HCT116 (cell line): ENCODE measurements around the gene EPHB2. TPM values are rescaled to one million over a fixed set of nuclear protein-coding genes. Genes with fewer than 3 reads are reported as not detected.

Source experiments
- ATAC-seq: fragments of 200-7000 bp; cut with Tn5 transposase; 2 replicates; pipeline ENCODE4 v1.9.1; 2020; ENCODE audit warnings: mild to moderate bottlenecking, moderate library complexity
- BruUV-seq: library from RNA; stranded (reverse); fragments of 400-500 nt; replicated peaks from 2 replicates; lab custom pipeline; 2021; lab: Mats Ljungman, UMichigan
- CTCF ChIA-PET: fragments of 300-600 bp; sonication (Branson Sonifier 250); formaldehyde crosslinking; loops from one replicate; lab custom pipeline; 2021; ENCODE audit warnings: antibody characterized with exemption; lab: Charles Lee
- POLR2A ChIA-PET: fragments of 300-600, 350-600 bp; sonication (Branson Sonifier 250); formaldehyde crosslinking; loops from one replicate; lab custom pipeline; 2021; ENCODE audit warnings: antibody characterized with exemption; lab: Charles Lee
- RAD21 ChIA-PET, 2 experiments: fragments of 300-600 bp; sonication (Branson Sonifier 250); formaldehyde crosslinking; loops; one replicate each; lab custom pipeline; 2023; ENCODE audit warnings: low total read pairs in 2 of 2; ENCODE audit not compliant: uncharacterized antibody in 2 of 2, unreplicated experiment in 2 of 2, low non-redundant PET in 1 of 2; lab: Charles Lee
- DNase-seq: peaks from one replicate; pipeline ENCODE4 v3.0.0-alpha.2; 2010; ENCODE audit warnings: low read depth, low spot score
- H2AFZ ChIP-seq: fragments of 200-600 bp; shearing (Covaris generic), sonication (generic); 2 replicates; pipeline ENCODE4 v1.6.1; 2017; ENCODE audit warnings: low read depth, mixed run types, mixed read lengths, antibody characterized with exemption, low read length; ENCODE audit not compliant: poor library complexity, severe bottlenecking
- H3K27ac ChIP-seq: 2 replicates; pipeline ENCODE4 v1.5.1; 2012; ENCODE audit warnings: low read depth, low read length
- H3K27me3 ChIP-seq: fragments of 200-600 bp; sonication (generic); 2 replicates; pipeline ENCODE4 v1.6.1; 2016; ENCODE audit warnings: mixed run types, low read length, mixed read lengths; ENCODE audit not compliant: insufficient read depth
- H3K36me3 ChIP-seq, 2 experiments: fragments of 200-500 bp in 1 of 2; fragments of 200-600 bp in 1 of 2; sonication (Bioruptor generic) in 1 of 2; sonication (generic) in 1 of 2; 2 replicates each; pipeline versions ENCODE4 v1.5.1 to v1.6.1; 2014 to 2016; ENCODE audit warnings: low read length in 2 of 2, inconsistent platforms in 1 of 2, mixed read lengths in 1 of 2, mixed run types in 1 of 2; ENCODE audit not compliant: insufficient read depth in 2 of 2, control insufficient read depth in 1 of 2
- H3K4me1 ChIP-seq, 2 experiments: fragments of 200-600 bp in 1 of 2; sonication (generic) in 1 of 2; 2 replicates each; pipeline versions ENCODE4 v1.5.1 to v1.6.1; 2012 to 2017; ENCODE audit warnings: low read length in 2 of 2, inconsistent platforms in 1 of 2, mild to moderate bottlenecking in 1 of 2, mixed read lengths in 1 of 2, mixed run types in 1 of 2, moderate library complexity in 1 of 2; ENCODE audit not compliant: insufficient read depth in 2 of 2, control insufficient read depth in 1 of 2
- H3K4me2 ChIP-seq: fragments of 200-600 bp; sonication (generic); 2 replicates; pipeline ENCODE4 v1.6.1; 2017; ENCODE audit warnings: mixed run types, low read length, mixed read lengths
- H3K4me3 ChIP-seq, 2 experiments: fragments of 200-600 bp in 1 of 2; sonication (generic) in 1 of 2; replicated peaks in 1 of 2; 2 replicates each; pipeline ENCODE4 v1.5.1; 2011 to 2016; ENCODE audit warnings: low read length in 2 of 2, control low read depth in 1 of 2, low read depth in 1 of 2, mild to moderate bottlenecking in 1 of 2, mixed read lengths in 1 of 2, mixed run types in 1 of 2
- H3K79me2 ChIP-seq: fragments of 200-600 bp; sonication (generic); 2 replicates; pipeline ENCODE4 v1.6.1; 2017; ENCODE audit warnings: mild to moderate bottlenecking, mixed run types, low read length, moderate library complexity, mixed read lengths; ENCODE audit not compliant: insufficient read depth
- H3K9ac ChIP-seq: fragments of 200-600 bp; sonication (generic); 2 replicates; pipeline ENCODE4 v1.6.1; 2016; ENCODE audit warnings: low read length, mixed read lengths
- H3K9me2 ChIP-seq: fragments of 200-600 bp; sonication (generic), shearing (Covaris generic); 2 replicates; pipeline ENCODE4 v1.6.1; 2017; ENCODE audit warnings: mixed run types, mild to moderate bottlenecking, moderate library complexity; ENCODE audit not compliant: insufficient read depth
- H3K9me3 ChIP-seq, 2 experiments: fragments of 200-500 bp in 1 of 2; fragments of 200-600 bp in 1 of 2; sonication (Bioruptor generic) in 1 of 2; sonication (generic) in 1 of 2; 2 replicates each; pipeline ENCODE4 v1.6.1; 2014 to 2017; ENCODE audit warnings: low read length in 2 of 2, mixed read lengths in 2 of 2, inconsistent platforms in 1 of 2, low read depth in 1 of 2, mild to moderate bottlenecking in 1 of 2, mixed run types in 1 of 2, moderate library complexity in 1 of 2; ENCODE audit not compliant: control insufficient read depth in 1 of 2, insufficient read depth in 1 of 2
- H4K20me1 ChIP-seq: fragments of 200-600 bp; sonication (generic), shearing (Covaris generic); 2 replicates; pipeline ENCODE4 v1.6.1; 2017; ENCODE audit warnings: mixed run types, mild to moderate bottlenecking, moderate library complexity; ENCODE audit not compliant: insufficient read depth
- CBX3 ChIP-seq: IDR thresholded peaks from 2 replicates; pipeline ENCODE4 v1.6.1; 2012; ENCODE audit warnings: low read depth
- CEBPB ChIP-seq: IDR thresholded peaks from 2 replicates; pipeline ENCODE4 v1.6.1; 2012; ENCODE audit warnings: low read depth
- CTCF ChIP-seq, 3 experiments: fragments of 200-600 bp in 1 of 3; sonication (generic) in 1 of 3; IDR thresholded peaks in 2 of 3; conservative IDR thresholded peaks in 1 of 3; 2 replicates each; pipeline ENCODE4 v1.5.1; 2012 to 2017; ENCODE audit warnings: low read depth in 2 of 3, low read length in 2 of 3, antibody characterized with exemption in 1 of 3, borderline replicate concordance in 1 of 3, control low read depth in 1 of 3, mild to moderate bottlenecking in 1 of 3, mixed read lengths in 1 of 3, mixed run types in 1 of 3, moderate library complexity in 1 of 3; ENCODE audit not compliant: insufficient read depth in 1 of 3
- FOSL1 ChIP-seq: IDR thresholded peaks from 2 replicates; pipeline ENCODE4 v1.6.1; 2012; ENCODE audit warnings: low read depth
- POLR2AphosphoS5 ChIP-seq: IDR thresholded peaks from 2 replicates; pipeline ENCODE4 v1.6.1; 2011; ENCODE audit warnings: mild to moderate bottlenecking, low read depth, low read length, moderate library complexity
- SIN3A ChIP-seq: IDR thresholded peaks from 2 replicates; pipeline ENCODE4 v1.6.1; 2012; ENCODE audit warnings: low read depth
- SP1 ChIP-seq: IDR thresholded peaks from 2 replicates; pipeline ENCODE4 v1.6.1; 2012; ENCODE audit warnings: low read depth
- SRF ChIP-seq: IDR thresholded peaks from 2 replicates; pipeline ENCODE4 v1.6.1; 2012; ENCODE audit warnings: low read depth
- TCF7L2 ChIP-seq: IDR thresholded peaks from 2 replicates; pipeline ENCODE4 v1.7.0; 2011; ENCODE audit warnings: borderline replicate concordance, inconsistent platforms; ENCODE audit not compliant: insufficient read depth, insufficient read length; ENCODE audit errors: extremely low read depth
- ZFX ChIP-seq: fragments of 450-650 bp; IDR thresholded peaks from 2 replicates; pipeline ENCODE4 v1.6.1; 2017
- ZNF274 ChIP-seq: fragments of 200-500 bp; sonication (Bioruptor generic); IDR thresholded peaks from 2 replicates; pipeline ENCODE4 v1.6.1; 2014; ENCODE audit warnings: mild to moderate bottlenecking, low read depth, low read length, inconsistent platforms
- intact Hi-C: fragments of 100-400 bp; cut with micrococcal nuclease; formaldehyde crosslinking; loops from 2 replicates; pipeline ENCODE4 v1.10.0; 2022
- total RNA-seq: library from RNA; stranded (reverse); gene quantifications from one replicate; pipeline ENCODE4 v1.2.1, GENCODE V29; 2021; ENCODE audit not compliant: unreplicated experiment
- TF ChIP-seq, protein P1 (sequence below): IDR thresholded peaks from 2 replicates; pipeline ENCODE4 v1.6.1; 2012

Gene EPHB2
- total RNA-seq, 1 experiment from 2014 or later, result 19.5 TPM

DNA sequence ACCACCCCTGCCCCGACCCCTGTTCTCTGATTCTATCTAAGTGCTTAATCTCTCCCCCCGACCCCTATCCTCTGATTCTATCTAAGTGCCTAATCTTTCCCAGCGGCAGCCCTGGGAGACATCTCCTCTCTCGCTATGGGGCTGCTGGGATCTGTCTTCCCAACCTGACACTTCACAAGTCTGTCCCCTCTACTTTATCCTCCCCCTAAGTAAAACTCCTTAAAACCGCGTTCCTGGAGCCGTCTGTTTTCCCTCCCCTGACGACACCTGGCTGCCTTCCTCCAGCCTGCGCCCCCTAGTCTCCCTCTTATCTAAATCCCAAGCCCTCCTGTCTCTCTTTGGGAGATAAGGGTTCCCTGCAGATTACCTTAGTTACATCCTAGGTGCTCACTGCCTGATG, 30.5 kb downstream of the EPHB2 start:
- Histone ChIP-seq H3K36me3 (no peaks in the 10 kb centered on the region), H3K9me2 (no peaks in the 10 kb centered on the region), H2AFZ (no peak overlapping the region), H3K4me1 (peaks cover 16 to 40% of the 10 kb centered on the region in 2 experiments), H3K79me2 (no peaks in the 10 kb centered on the region), H3K27me3 (no peaks in the 10 kb centered on the region), H4K20me1 (no peaks in the 10 kb centered on the region), H3K4me2 (no peak overlapping the region), H3K9ac (no peak overlapping the region), H3K4me3 (no peak overlapping the region), H3K9me3 (no peaks in the 10 kb centered on the region), H3K27ac (no peak overlapping the region)
- ATAC-seq (no peak), DNase-seq (no peak)
- intact Hi-C loops, result no loop called here
- ChIA-PET RAD21 (no interaction called here), POLR2A (no interaction called here), CTCF (no interaction called here)
- no TSS peak for BruUV-seq
- TF ChIP-seq SRF, result no peak
- no peak for TF ChIP-seq CEBPB
- TF ChIP-seq, protein P1, sequence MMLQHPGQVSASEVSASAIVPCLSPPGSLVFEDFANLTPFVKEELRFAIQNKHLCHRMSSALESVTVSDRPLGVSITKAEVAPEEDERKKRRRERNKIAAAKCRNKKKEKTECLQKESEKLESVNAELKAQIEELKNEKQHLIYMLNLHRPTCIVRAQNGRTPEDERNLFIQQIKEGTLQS, result no peak
- no peak for TF ChIP-seq ZFX
- TF ChIP-seq SIN3A, result no peak

GRCh38 chr1:22745669-22746585, 35.3 kb downstream of the EPHB2 start:
- H3K9me2 ChIP-seq, result no peaks in the 10 kb centered on the region
- DNase-seq, result no peak
- no peaks in the 10 kb centered on the region for H4K20me1 ChIP-seq
- H3K79me2 ChIP-seq, result no peaks in the 10 kb centered on the region
- no peak overlapping the region for H3K27ac ChIP-seq
- H2AFZ ChIP-seq, result no peak overlapping the region
- H3K27me3 ChIP-seq, result no peaks in the 10 kb centered on the region
- peak overlapping the region; percentile 52 for H3K4me2 ChIP-seq
- BruUV-seq, result no TSS peak
- H3K9me3 ChIP-seq, result no peaks in the 10 kb centered on the region
- no peak overlapping the region for H3K4me3 ChIP-seq
- intact Hi-C loops, result no loop called here
- TF ChIP-seq CTCF (IDR thresholded peaks at IDR 0.05 in 2 of 3, conservative IDR thresholded peaks at IDR 0.05 in 1 of 3; ENCODE audit: borderline replicate concordance in 1 of 3, insufficient read depth in 1 of 3, low read depth in 2 of 3, low read length in 2 of 3) (no peak), POLR2AphosphoS5 (no peak), ZNF274 (no peak), SP1 (peak; percentile 33; the same call in 1 of the 2 replicates), SRF (no peak), CBX3 (no peak), FOSL1 (0 out of 2 replicates have a peak, but pooled peaks have one; percentile 28), TCF7L2 (peak; percentile 44), CEBPB (peak; percentile 83)
- TF ChIP-seq, all 23 proteins: peak for 4
- Histone ChIP-seq H3K4me1 (peaks cover 17 to 43% of the 10 kb centered on the region in 2 experiments), H3K9ac (no peak overlapping the region), H3K36me3 (no peaks in the 10 kb centered on the region)
- peak; percentile 31 for ATAC-seq
- POLR2A ChIA-PET, result no interaction called here
- CTCF ChIA-PET, result no interaction called here
- RAD21 ChIA-PET, result no interaction called here
